Tibial nerve (tissue), 4 donors: ENCODE data around the gene DUOXA2. TPM values are rescaled to one million over a fixed set of nuclear protein-coding genes. Genes with fewer than 3 reads are reported as not detected.

ENCODE experiments used
- DNase-seq, 2 donors: peaks; one replicate each; pipeline ENCODE4 v3.0.0-alpha.2; 2019; ENCODE audit warnings: low spot score in 2 of 2
- H3K27ac ChIP-seq, 4 donors: fragments of 200-600 bp; sonication (generic) in 3 of 4; one replicate each; pipeline ENCODE4 v1.5.1; 2017 to 2019; ENCODE audit warnings: mild to moderate bottlenecking in 1 of 4
- H3K27me3 ChIP-seq, 2 donors: fragments of 200-600 bp; sonication (generic) in 1 of 2; one replicate each; pipeline versions ENCODE4 v1.5.1 to v1.6.0; 2017 to 2019
- H3K36me3 ChIP-seq, 3 donors: fragments of 200-600 bp; sonication (generic); one replicate each; pipeline ENCODE4 v1.5.1; 2018 to 2019
- H3K4me1 ChIP-seq, 4 donors: fragments of 200-600 bp; sonication (generic) in 3 of 4; one replicate each; pipeline ENCODE4 v1.5.1; 2017 to 2019
- H3K4me3 ChIP-seq, 4 donors: fragments of 200-600 bp; sonication (generic) in 3 of 4; one replicate each; pipeline ENCODE4 v1.5.1; 2017 to 2019; ENCODE audit warnings: mild to moderate bottlenecking in 1 of 4, moderate library complexity in 1 of 4
- H3K9me3 ChIP-seq, 4 donors: fragments of 200-600 bp; sonication (generic) in 3 of 4; one replicate each; pipeline ENCODE4 v1.5.1; 2017 to 2019
- EP300 ChIP-seq, 2 donors: sonication (generic); formaldehyde crosslinking; IDR thresholded peaks; one replicate each; pipeline ENCODE4 v1.6.1; 2017; ENCODE audit warnings: antibody characterized with exemption in 2 of 2, mild to moderate bottlenecking in 1 of 2
- POLR2A ChIP-seq, 2 donors: fragments of 450-650 bp; IDR thresholded peaks; one replicate each; pipeline ENCODE4 v1.6.1; 2017; ENCODE audit warnings: antibody characterized with exemption in 2 of 2, mild to moderate bottlenecking in 2 of 2, moderate library complexity in 2 of 2
- WGBS, 2 donors: methylation state at CpG; one replicate each; pipeline ENCODE4 v1.1.5; 2018; 5-methylcytosine and 5-hydroxymethylcytosine counted together
- total RNA-seq, 4 donors: library from RNA; depleted of rRNA; stranded (reverse); fragments of >200 nt; gene quantifications; one replicate each; pipeline ENCODE4 v1.1.0, GENCODE V29; 2016
- TF ChIP-seq, protein P1 (sequence below), 5 experiments: fragments of 200-600 bp in 3 of 5; fragments of 450-650 bp in 2 of 5; sonication (generic) in 3 of 5; IDR thresholded peaks; one replicate each; pipeline ENCODE4 v1.5.1; 2016 to 2019; ENCODE audit warnings: antibody characterized with exemption in 5 of 5, mild to moderate bottlenecking in 3 of 5, moderate library complexity in 2 of 5

DUOXA2 gene
- total RNA-seq, 4 donors from 2014 or later: not detected

DNA sequence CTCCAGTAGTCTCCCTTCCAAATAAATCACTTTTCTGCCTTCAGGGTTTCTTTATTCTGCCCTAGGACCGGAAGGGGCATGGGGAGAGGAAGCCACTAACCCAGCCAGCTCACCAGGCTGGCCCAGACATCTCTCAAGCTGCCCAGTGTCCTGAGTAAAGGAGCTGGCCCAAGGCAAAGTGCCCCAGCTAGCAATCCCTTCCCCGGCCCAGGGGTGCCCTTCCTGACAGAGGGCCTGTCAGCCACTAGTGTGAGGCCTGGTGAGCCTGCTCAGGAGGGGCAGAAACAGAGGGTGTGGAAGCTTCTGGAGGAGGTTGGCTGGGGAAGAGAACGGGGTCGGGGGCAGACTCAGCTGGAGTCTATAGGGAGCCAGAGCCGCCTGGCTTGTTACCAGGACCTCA lies 51.4 kb downstream of the DUOXA2 start:
- Histone ChIP-seq H3K27me3 (no peaks in the 10 kb centered on the region), H3K4me3 (no peak overlapping the region), H3K27ac (peak overlapping the region in 3 of 4 donors; percentile 95 to 99 (median 99)), H3K36me3 (no peaks in the 10 kb centered on the region), H3K9me3 (no peaks in the 10 kb centered on the region), H3K4me1 (peaks cover 0 to 56% (median 12%) of the 10 kb centered on the region in 4 donors)
- WGBS, 2 donors: 75% methylated on average over 4 to 5 of the region's 5 CpGs
- DNase-seq: no peak
- no peak for TF ChIP-seq EP300 (IDR thresholded peaks at IDR 0.05)
- no peak for TF ChIP-seq POLR2A (IDR thresholded peaks at IDR 0.05)
- TF ChIP-seq, protein P1, sequence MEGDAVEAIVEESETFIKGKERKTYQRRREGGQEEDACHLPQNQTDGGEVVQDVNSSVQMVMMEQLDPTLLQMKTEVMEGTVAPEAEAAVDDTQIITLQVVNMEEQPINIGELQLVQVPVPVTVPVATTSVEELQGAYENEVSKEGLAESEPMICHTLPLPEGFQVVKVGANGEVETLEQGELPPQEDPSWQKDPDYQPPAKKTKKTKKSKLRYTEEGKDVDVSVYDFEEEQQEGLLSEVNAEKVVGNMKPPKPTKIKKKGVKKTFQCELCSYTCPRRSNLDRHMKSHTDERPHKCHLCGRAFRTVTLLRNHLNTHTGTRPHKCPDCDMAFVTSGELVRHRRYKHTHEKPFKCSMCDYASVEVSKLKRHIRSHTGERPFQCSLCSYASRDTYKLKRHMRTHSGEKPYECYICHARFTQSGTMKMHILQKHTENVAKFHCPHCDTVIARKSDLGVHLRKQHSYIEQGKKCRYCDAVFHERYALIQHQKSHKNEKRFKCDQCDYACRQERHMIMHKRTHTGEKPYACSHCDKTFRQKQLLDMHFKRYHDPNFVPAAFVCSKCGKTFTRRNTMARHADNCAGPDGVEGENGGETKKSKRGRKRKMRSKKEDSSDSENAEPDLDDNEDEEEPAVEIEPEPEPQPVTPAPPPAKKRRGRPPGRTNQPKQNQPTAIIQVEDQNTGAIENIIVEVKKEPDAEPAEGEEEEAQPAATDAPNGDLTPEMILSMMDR (IDR thresholded peaks at IDR 0.05): no peak

DNA sequence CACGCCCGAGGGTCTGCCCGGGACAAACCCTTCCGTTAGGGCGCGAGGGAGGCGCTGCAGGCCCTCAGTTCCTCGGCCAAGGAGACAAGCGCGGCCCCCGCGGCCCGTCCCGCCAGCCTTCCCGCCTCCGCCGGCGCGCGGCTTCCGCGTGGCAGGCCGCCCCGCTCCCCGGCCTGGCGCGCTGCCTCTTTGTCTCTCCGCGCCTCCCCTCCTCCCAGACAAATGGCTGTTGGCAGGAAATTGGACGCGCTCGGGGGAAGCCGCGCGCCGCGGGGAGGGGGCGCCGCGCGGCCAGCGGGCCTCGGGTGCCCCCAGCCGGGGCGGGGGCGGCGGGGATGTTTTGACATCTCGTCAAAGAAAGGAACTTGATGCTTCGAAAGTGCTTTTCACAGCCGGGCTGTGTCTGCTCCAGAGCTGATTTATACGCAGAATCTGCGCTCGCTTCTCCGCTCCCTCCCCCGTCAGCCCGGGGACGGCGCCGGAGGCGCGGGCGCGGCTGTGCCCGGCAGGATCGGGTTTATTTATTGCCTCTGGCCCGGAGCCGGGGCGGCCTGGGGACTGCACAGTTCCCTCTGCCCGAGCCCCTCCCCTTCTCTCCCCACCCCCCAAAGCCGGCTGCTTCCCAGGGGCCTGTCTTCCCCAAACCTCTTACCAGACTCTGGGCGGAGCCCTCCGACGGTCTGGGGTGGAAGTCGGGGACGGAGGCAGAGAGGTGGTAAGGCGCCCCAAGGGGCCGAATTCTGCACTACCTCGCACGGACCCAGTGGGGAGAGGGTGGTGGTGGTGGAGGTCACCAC lies 52.9 kb downstream of the DUOXA2 start:
- Histone ChIP-seq H3K36me3 (peaks cover 0 to 5% (median 0%) of the 10 kb centered on the region in 3 donors), H3K4me1 (peaks cover 0 to 50% (median 12%) of the 10 kb centered on the region in 4 donors), H3K4me3 (peak overlapping the region; percentile 50 to 81 (median 63)), H3K9me3 (no peaks in the 10 kb centered on the region), H3K27me3 (no peaks in the 10 kb centered on the region), H3K27ac (peak overlapping the region; percentile 92 to 99 (median 97))
- peak in 1 of 2 donors; percentile 22 for TF ChIP-seq EP300 (IDR thresholded peaks at IDR 0.05)
- TF ChIP-seq POLR2A (IDR thresholded peaks at IDR 0.05): peak; percentile 4 to 36
- TF ChIP-seq, protein P1 (IDR thresholded peaks at IDR 0.05): peak; percentile 51 to 76 (median 70)
- WGBS, 2 donors: 1% methylated on average over 27 to 39 of the region's 79 CpGs
- DNase-seq: peak; percentile 68 to 70

DNA sequence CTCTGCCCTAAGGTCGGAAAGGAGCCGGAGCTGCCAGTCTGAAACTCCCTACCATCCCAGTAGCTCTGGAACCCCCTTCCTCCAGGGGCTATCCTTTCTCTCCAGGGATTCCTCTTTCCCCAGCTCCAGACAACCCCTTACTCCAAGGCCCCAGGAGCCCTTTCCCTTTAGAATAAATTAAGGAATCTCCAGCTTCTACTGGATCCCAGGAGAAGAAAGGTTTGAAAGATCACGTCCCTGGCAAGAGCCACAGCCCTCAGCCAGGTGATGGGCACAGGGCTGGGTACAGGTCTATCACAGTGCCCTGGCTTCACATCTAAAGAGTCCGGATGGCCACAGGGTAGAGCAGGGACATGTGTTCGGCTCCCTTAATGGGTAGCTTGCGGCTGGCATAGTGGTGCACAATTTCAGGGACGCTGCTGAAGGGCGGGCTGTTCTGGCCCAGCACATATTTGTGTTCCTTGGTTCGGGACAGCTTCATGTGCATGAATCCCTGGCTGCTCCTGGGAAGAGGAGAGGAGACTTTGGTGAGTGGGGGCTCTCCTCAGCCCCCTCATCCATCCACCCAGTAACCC lies 53.6 kb downstream of the DUOXA2 start:
- Histone ChIP-seq H3K36me3 (peaks cover 0 to 11% (median 0%) of the 10 kb centered on the region in 3 donors), H3K4me3 (peak overlapping the region in 3 of 4 donors; percentile 50 to 81 (median 64)), H3K9me3 (no peaks in the 10 kb centered on the region), H3K4me1 (peaks cover 0 to 44% (median 9%) of the 10 kb centered on the region in 4 donors), H3K27ac (peak overlapping the region; percentile 92 to 99 (median 97)), H3K27me3 (no peaks in the 10 kb centered on the region)
- TF ChIP-seq POLR2A (IDR thresholded peaks at IDR 0.05) (no peak), EP300 (IDR thresholded peaks at IDR 0.05) (no peak)
- TF ChIP-seq, protein P1 (IDR thresholded peaks at IDR 0.05): no peak
- 57 to 64% methylated on average over 9 of the region's 9 CpGs for WGBS, 2 donors
- DNase-seq: no peak

Other genes starting within 250 kb of the DUOXA2 start
- not detected for gene TERB2, start 157.6 kb upstream of the DUOXA2 start, total RNA-seq
- gene SORD, start 91.1 kb upstream of the DUOXA2 start, total RNA-seq: 10 to 100 TPM in 3 of 4 donors, 1 to 10 TPM in 1; 9.6 to 15.0 (median 13.1) TPM
- 1 to 10 TPM in 1 of 4 donors, under 1 TPM in 3; 0.22 to 1.9 (median 0.84) TPM for gene DUOX2, start 154 bp upstream of the DUOXA2 start, total RNA-seq
- 1 to 10 TPM; 1.1 to 7.5 (median 1.9) TPM for gene DUOXA1, start 15.6 kb downstream of the DUOXA2 start, total RNA-seq
- 1 to 10 TPM; 1.5 to 4.2 (median 3.9) TPM for gene DUOX1, start 15.7 kb downstream of the DUOXA2 start, total RNA-seq
- 10 to 100 TPM; 18.8 to 36.6 (median 25.5) TPM for gene SHF, start 73.6 kb downstream of the DUOXA2 start, total RNA-seq
- not detected for gene SLC28A2, start 137.9 kb downstream of the DUOXA2 start, total RNA-seq